Fibroblast of lung (primary cell): ENCODE data around the gene LRRC8E.

ENCODE experiments used
- CTCF ChIP-seq, 2 donors: IDR thresholded peaks in 1 of 2; conservative IDR thresholded peaks in 1 of 2; 1 replicate in 1 of 2; 2 replicates in 1 of 2; pipeline ENCODE4 v1.5.1; 2011 to 2012; ENCODE audit warnings: low read length in 2 of 2, control low read depth in 1 of 2, inconsistent platforms in 1 of 2, low read depth in 1 of 2, mild to moderate bottlenecking in 1 of 2
- EZH2 ChIP-seq: IDR thresholded peaks from 2 replicates; pipeline ENCODE4 v1.5.1; 2012; ENCODE audit warnings: low read length, control low read depth, mild to moderate bottlenecking; ENCODE audit errors: missing control alignments

DNA sequence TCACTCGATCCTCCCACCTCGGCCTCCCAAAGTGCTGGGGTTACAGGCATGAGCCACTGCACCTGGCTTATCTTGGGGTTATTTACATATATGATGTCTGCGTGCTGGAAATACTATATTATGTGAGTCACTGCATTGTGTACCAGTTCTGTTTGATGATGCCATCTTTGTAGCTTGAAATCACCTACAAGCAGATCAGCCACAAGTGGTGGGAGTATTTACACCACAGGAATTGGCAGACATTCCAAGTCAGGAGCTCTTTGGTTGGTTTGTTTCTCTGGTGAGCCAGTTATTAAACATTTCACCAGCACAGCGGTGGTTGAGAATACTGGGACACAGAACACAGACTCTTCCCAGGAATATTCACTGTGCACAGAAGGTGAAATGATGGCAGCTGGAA is 59.6 kb downstream of the LRRC8E start:
- TF ChIP-seq CTCF (conservative IDR thresholded peaks at IDR 0.05 in 1 of 2, IDR thresholded peaks at IDR 0.05 in 1 of 2; ENCODE audit: low read depth in 1 of 2, low read length in 2 of 2) (no peak), EZH2 (no peak)
